Glutamatergic neuron (in vitro differentiated cells): ENCODE data around the gene NFRKB. TPM values are rescaled to one million over a fixed set of nuclear protein-coding genes. Genes with fewer than 3 reads are reported as not detected.

Experiments used
- DNase-seq: peaks from one replicate; pipeline ENCODE4 v3.0.0; 2022
- H3K27ac Mint-ChIP-seq: one replicate; pipeline ENCODE4 v1.8.0; 2020; ENCODE audit warnings: mild to moderate bottlenecking, mixed read lengths, inconsistent platforms; ENCODE audit not compliant: unreplicated experiment
- H3K27me3 Mint-ChIP-seq: one replicate; pipeline ENCODE4 v1.8.0; 2020; ENCODE audit warnings: mild to moderate bottlenecking, moderate library complexity, mixed read lengths, inconsistent platforms; ENCODE audit not compliant: unreplicated experiment
- H3K36me3 Mint-ChIP-seq: one replicate; pipeline ENCODE4 v1.8.0; 2020; ENCODE audit warnings: mild to moderate bottlenecking, mixed read lengths, inconsistent platforms; ENCODE audit not compliant: unreplicated experiment
- H3K4me1 Mint-ChIP-seq: one replicate; pipeline ENCODE4 v1.8.0; 2020; ENCODE audit warnings: mild to moderate bottlenecking, low read depth, mixed read lengths, inconsistent platforms; ENCODE audit not compliant: unreplicated experiment
- H3K4me3 Mint-ChIP-seq: one replicate; pipeline ENCODE4 v1.8.0; 2020; ENCODE audit warnings: mild to moderate bottlenecking, mixed read lengths, inconsistent platforms; ENCODE audit not compliant: unreplicated experiment
- H3K9me3 Mint-ChIP-seq: one replicate; pipeline ENCODE4 v1.8.0; 2020; ENCODE audit warnings: mild to moderate bottlenecking, moderate library complexity, mixed read lengths, inconsistent platforms; ENCODE audit not compliant: unreplicated experiment
- total RNA-seq: library from RNA; stranded (reverse); fragmentation: NEBNext Ultra II Directional; extraction: Animal tissue kit (Norgen Biotek cat#: 25700); gene quantifications from one replicate; pipeline ENCODE4 v1.2.1, GENCODE V29; 2021; ENCODE audit not compliant: unreplicated experiment
- TF ChIP-seq, protein P1 (sequence below): fragments of 200-600 bp; sonication (generic); IDR thresholded peaks from one replicate; pipeline ENCODE4 v1.5.0; 2021; ENCODE audit not compliant: partially characterized antibody, unreplicated experiment

The NFRKB gene
- total RNA-seq, 1 donor from 2014 or later, result 28.8 TPM

- no peak overlapping the region for H3K27ac Mint-ChIP-seq
- H3K36me3 Mint-ChIP-seq, result no peaks in the 10 kb centered on the region
- TF ChIP-seq, protein P1, sequence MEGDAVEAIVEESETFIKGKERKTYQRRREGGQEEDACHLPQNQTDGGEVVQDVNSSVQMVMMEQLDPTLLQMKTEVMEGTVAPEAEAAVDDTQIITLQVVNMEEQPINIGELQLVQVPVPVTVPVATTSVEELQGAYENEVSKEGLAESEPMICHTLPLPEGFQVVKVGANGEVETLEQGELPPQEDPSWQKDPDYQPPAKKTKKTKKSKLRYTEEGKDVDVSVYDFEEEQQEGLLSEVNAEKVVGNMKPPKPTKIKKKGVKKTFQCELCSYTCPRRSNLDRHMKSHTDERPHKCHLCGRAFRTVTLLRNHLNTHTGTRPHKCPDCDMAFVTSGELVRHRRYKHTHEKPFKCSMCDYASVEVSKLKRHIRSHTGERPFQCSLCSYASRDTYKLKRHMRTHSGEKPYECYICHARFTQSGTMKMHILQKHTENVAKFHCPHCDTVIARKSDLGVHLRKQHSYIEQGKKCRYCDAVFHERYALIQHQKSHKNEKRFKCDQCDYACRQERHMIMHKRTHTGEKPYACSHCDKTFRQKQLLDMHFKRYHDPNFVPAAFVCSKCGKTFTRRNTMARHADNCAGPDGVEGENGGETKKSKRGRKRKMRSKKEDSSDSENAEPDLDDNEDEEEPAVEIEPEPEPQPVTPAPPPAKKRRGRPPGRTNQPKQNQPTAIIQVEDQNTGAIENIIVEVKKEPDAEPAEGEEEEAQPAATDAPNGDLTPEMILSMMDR, result no peak
- no peak overlapping the region for H3K4me3 Mint-ChIP-seq
- peaks cover 4% of the 10 kb centered on the region for H3K9me3 Mint-ChIP-seq
- peaks cover 2% of the 10 kb centered on the region for H3K27me3 Mint-ChIP-seq
- no peaks in the 10 kb centered on the region for H3K4me1 Mint-ChIP-seq
- DNase-seq, result no peak
Observed at GRCh38 chr11:129865701-129866100, 29.7 kb downstream of the NFRKB start.

GRCh38 chr11:129864811-129865210 is 30.6 kb downstream of the NFRKB start:
- DNase-seq, result no peak
- no peaks in the 10 kb centered on the region for H3K4me1 Mint-ChIP-seq
- H3K27ac Mint-ChIP-seq, result no peak overlapping the region
- H3K36me3 Mint-ChIP-seq, result no peaks in the 10 kb centered on the region
- no peak overlapping the region for H3K4me3 Mint-ChIP-seq
- TF ChIP-seq, protein P1, result no peak
- peaks cover 4% of the 10 kb centered on the region for H3K9me3 Mint-ChIP-seq
- peaks cover 2% of the 10 kb centered on the region for H3K27me3 Mint-ChIP-seq

DNA sequence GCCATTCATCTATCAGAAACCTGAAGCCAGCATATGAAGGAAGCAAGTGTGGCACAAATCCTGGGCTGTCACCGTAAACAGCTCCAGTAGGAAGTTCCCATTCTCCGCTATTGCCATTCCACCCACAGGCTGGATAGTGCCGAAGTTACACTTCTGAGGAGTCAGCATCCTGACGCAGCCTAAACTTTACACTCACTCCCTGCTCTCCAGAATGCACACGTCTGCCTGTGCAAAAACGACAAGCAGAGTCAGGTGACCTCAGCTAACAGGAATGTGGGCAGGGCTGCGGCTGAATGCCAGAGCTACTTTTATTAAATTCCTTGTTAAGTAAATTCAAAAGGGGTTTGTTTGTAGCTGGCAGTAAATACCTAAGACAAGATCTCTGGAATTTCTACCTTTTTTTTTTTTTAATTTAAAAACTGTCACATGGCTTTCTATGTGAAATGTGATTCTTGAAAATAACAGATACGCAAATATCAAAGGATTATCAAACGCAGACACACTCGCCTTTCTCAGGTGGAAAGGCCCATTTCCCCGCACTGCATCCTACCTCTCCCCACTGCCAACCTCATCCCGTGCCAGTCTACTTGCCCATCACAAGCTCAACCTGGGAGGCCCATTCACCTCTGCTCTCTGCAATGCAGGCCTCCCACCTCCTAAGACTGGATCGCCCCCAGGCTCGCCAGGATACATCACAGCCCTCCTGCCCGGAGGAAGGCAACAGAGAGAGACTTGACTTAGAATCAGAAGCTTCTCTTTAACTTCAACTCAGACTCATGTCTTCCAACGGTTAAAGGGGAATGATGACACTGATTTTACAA is 33.5 kb downstream of the NFRKB start:
- Mint-ChIP-seq H3K9me3 (peaks cover 4% of the 10 kb centered on the region), H3K4me1 (no peaks in the 10 kb centered on the region), H3K4me3 (no peak overlapping the region), H3K27ac (no peak overlapping the region), H3K27me3 (peaks cover 2% of the 10 kb centered on the region), H3K36me3 (no peaks in the 10 kb centered on the region)
- DNase-seq, result no peak
- TF ChIP-seq, protein P1, result no peak

DNA sequence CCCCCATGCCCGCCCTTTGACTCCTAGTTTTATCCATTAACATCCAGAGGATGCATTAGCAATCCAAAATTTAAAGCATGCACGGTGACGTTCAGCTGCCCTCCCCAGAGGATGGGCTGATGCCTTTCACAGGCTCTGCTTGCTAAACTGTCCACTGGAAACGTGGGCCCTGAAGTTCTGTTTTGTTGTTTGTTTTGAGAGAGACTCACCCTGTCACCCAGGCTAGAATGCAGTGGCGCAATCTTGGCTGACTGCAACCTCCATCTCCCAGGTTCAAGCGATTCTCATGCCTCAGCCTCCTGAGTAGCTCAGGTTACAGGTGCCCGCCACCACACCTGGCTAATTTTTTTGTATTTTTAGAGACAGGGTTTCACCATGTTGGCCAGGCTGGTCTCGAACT is 39.3 kb downstream of the NFRKB start:
- Mint-ChIP-seq H3K27ac (no peak overlapping the region), H3K9me3 (no peaks in the 10 kb centered on the region), H3K27me3 (peaks cover 7% of the 10 kb centered on the region), H3K36me3 (no peaks in the 10 kb centered on the region), H3K4me1 (no peaks in the 10 kb centered on the region), H3K4me3 (no peak overlapping the region)
- DNase-seq, result no peak
- TF ChIP-seq, protein P1, result no peak

DNA sequence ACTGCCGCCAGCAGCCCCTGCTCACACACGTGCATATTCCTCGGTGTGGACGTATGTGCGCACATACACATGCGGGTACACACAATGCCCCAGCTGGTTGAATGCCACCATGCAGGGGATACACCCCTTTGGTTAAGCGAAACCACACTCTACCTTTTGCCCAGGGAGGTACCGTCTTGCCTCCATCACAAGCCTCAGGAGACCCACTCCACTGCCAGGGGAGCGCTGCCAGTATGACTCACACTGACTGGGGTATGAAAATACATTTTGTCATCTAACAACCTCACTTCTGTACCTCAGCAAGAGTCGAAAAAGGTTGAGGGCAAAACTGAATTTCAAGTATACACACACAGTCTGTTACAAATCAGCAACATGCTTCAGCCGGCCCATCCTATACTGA is 40.3 kb downstream of the NFRKB start:
- TF ChIP-seq, protein P1, result no peak
- no peaks in the 10 kb centered on the region for H3K36me3 Mint-ChIP-seq
- no peak overlapping the region for H3K27ac Mint-ChIP-seq
- H3K4me1 Mint-ChIP-seq, result no peaks in the 10 kb centered on the region
- H3K27me3 Mint-ChIP-seq, result peaks cover 7% of the 10 kb centered on the region
- no peaks in the 10 kb centered on the region for H3K9me3 Mint-ChIP-seq
- no peak overlapping the region for H3K4me3 Mint-ChIP-seq
- DNase-seq, result no peak
